Activated CD4-positive, alpha-beta T cell treated with anti-CD3 and anti-CD28 coated beads, Interleukin-2, amount 10 ng/mL, durations not matched to agents 24 days and 14 days (primary cell): Measurements from ENCODE around the gene RING1. TPM values are rescaled to one million over a fixed set of nuclear protein-coding genes. Genes with fewer than 3 reads are reported as not detected.

Source experiments
- DNase-seq: peaks from one replicate; pipeline ENCODE4 v3.0.0; 2022
- H3K27ac Mint-ChIP-seq: one replicate; pipeline ENCODE4 v1.8.0; 2022; ENCODE audit warnings: mild to moderate bottlenecking, mixed read lengths
- H3K27me3 Mint-ChIP-seq: one replicate; pipeline ENCODE4 v1.8.0; 2022; ENCODE audit warnings: mixed read lengths
- H3K36me3 Mint-ChIP-seq: one replicate; pipeline ENCODE4 v1.8.0; 2022; ENCODE audit warnings: low read depth, mild to moderate bottlenecking, mixed read lengths
- H3K4me1 Mint-ChIP-seq: one replicate; pipeline ENCODE4 v1.8.0; 2021; ENCODE audit warnings: mixed read lengths
- H3K4me3 Mint-ChIP-seq: one replicate; pipeline ENCODE4 v1.8.0; 2022; ENCODE audit warnings: mild to moderate bottlenecking, moderate library complexity, mixed read lengths
- H3K9me3 Mint-ChIP-seq: one replicate; pipeline ENCODE4 v1.8.0; 2021; ENCODE audit warnings: mixed read lengths
- intact Hi-C: fragments of 100-400 bp; cut with micrococcal nuclease; formaldehyde crosslinking; loops from one replicate; pipeline ENCODE4 v1.15.1; 2023
- total RNA-seq: library from RNA; stranded (reverse); gene quantifications from 2 replicates; pipeline ENCODE4 v1.2.3, GENCODE V29; 2022

The RING1 gene
- total RNA-seq, 1 donor from 2014 or later = 47.6 TPM

DNA sequence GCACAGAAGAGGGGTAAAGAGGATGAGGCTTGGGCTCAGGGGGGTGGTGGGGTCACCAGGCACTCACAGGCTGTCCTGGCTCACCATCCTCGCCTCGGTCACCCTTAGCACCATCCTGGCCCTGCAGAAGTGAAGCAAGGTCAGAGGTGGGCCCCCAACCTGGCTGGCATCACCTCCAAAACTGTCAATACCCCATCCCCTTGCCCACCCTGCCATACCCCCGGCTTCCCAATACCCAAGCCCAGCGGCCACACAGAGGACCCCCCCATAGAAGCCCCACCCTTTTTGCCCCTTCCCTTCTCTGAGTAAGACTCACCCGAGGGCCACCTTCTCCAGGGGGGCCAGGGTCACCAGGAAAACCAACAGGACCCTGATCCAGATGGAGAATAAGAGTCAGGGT lies 39.7 kb upstream of the RING1 start:
- Mint-ChIP-seq H3K36me3 (no peaks in the 10 kb centered on the region), H3K9me3 (no peaks in the 10 kb centered on the region), H3K27me3 (peaks cover 3% of the 10 kb centered on the region), H3K4me1 (no peaks in the 10 kb centered on the region), H3K4me3 (no peak overlapping the region), H3K27ac (no peak overlapping the region)
- intact Hi-C loops = no loop called here
- DNase-seq = no peak

DNA sequence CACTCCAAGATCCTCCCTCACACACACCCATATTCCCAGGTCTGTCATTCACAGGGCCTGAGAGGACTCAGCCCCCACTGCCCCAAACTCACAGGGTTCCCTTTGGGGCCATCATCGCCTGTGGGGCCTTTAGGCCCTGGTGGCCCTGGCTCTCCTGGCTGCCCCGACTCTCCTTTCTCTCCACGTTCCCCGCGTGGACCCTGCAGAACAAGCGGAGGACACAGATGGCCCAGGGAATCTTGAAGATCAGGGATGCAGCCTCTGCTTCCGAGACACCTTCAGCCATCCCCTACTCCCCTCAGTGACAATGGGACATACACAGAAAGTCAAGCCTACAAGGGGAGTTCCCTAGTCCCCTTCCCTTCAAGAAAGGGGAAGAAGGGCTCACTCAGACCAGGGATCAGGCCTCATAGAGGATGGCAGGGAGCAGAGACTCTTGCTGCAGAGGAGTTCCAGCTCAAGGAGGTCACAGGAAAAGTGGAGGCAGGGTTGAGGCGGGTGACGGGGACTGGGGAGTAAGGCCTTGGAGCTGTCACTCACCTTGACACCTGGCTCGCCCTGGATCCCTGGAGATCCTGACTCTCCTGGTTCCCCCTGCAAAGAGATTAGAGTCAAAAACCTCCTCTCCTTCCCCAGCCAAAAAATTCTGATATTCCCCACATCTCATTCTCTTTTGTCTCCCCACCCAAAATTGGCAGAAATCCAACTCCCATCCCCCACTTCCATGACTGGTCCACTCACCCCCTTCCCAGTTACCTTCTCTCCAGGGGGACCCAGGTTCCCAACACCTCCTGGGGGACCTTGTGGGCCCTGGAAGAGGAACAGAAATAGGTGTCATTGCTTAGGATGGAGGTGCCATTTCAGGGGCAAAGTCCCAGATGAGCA lies 38.8 kb upstream of the RING1 start:
- intact Hi-C loops = no loop called here
- Mint-ChIP-seq H3K9me3 (no peaks in the 10 kb centered on the region), H3K36me3 (no peaks in the 10 kb centered on the region), H3K27ac (no peak overlapping the region), H3K4me3 (no peak overlapping the region), H3K27me3 (peaks cover 3% of the 10 kb centered on the region), H3K4me1 (no peaks in the 10 kb centered on the region)
- DNase-seq = no peak

DNA sequence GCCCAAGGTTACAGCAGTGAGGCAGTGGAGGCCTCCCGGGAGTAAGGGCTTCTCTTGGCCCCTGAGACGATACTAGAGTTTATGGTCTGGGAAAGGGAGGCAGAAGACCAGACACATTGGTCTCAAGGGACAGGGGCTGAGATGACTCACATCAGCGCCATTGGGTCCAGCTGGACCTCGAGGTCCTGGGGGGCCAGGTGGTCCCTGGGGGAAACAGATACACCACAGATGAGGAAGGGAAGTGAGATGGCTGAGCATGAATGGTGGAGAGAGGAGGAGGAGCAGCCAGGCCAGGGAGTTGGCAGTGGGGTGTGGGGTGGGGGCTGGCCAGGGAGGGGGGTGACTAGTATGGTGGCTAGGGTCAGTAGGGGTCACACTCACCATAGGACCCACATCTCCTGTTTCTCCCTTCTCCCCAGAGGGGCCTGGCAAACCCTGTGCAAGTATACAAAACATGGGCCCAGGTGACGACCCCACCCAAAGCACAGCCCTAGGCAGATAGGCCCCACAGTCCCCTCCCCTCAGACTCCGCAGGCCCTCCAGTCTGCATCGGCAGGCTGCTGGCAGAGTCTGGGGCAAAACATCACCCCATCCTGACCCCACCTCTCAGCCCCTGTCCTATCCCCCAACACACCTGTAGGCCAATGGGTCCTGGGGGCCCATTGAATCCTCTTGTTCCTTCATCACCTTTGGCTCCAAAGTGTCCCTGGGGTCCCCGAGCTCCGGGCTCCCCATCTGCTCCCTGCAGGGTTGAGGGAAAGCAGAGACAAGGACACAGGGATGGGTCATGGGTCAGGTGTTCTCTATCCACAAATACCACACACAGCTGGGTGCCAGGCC lies 37.9 kb upstream of the RING1 start:
- Mint-ChIP-seq H3K4me1 (no peaks in the 10 kb centered on the region), H3K4me3 (no peak overlapping the region), H3K27ac (no peak overlapping the region), H3K9me3 (no peaks in the 10 kb centered on the region), H3K36me3 (no peaks in the 10 kb centered on the region), H3K27me3 (peaks cover 3% of the 10 kb centered on the region)
- DNase-seq = no peak
- intact Hi-C loops = no loop called here

DNA sequence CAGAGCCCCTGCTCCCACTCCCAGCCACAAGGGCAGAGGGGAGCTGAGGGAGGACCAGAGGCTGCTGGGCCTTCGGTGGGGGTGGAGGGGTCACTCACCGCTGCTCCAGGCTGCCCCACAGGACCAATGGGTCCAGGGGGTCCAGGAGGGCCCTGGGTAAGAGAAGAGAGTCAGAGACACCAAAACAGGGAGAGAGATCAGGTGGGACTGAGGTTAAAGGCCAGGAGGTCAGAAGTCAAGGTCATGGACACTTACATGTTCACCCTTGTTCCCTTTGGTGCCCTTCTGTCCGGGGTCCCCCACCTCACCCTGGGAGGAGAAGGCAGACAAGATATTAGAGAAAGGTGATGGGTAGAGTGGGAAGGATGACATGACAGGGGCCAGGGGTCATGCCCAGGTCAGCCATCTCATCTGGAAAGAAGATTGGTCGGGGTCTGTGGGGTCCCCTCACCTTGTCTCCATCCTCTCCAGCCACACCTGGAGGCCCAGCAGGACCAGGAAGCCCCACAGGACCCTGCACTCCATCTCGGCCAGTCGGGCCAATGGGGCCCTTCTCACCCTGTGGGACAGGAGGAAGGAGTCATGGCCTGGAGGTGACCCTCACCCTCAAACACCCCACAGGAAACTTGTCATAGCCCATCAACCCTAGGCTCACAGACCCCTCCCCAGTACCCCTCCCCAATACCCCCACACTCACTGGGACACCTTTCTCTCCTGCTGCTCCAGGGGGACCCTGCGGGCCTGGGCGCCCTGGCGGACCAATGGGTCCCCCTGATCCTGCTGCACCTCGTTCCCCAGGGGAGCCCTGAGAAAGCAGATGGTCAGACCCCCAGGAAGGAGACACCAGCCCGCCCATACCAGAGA lies 37.1 kb upstream of the RING1 start:
- Mint-ChIP-seq H3K27ac (no peak overlapping the region), H3K9me3 (no peaks in the 10 kb centered on the region), H3K4me3 (no peak overlapping the region), H3K4me1 (no peaks in the 10 kb centered on the region), H3K36me3 (no peaks in the 10 kb centered on the region), H3K27me3 (peaks cover 3% of the 10 kb centered on the region)
- DNase-seq = no peak
- intact Hi-C loops = no loop called here

DNA sequence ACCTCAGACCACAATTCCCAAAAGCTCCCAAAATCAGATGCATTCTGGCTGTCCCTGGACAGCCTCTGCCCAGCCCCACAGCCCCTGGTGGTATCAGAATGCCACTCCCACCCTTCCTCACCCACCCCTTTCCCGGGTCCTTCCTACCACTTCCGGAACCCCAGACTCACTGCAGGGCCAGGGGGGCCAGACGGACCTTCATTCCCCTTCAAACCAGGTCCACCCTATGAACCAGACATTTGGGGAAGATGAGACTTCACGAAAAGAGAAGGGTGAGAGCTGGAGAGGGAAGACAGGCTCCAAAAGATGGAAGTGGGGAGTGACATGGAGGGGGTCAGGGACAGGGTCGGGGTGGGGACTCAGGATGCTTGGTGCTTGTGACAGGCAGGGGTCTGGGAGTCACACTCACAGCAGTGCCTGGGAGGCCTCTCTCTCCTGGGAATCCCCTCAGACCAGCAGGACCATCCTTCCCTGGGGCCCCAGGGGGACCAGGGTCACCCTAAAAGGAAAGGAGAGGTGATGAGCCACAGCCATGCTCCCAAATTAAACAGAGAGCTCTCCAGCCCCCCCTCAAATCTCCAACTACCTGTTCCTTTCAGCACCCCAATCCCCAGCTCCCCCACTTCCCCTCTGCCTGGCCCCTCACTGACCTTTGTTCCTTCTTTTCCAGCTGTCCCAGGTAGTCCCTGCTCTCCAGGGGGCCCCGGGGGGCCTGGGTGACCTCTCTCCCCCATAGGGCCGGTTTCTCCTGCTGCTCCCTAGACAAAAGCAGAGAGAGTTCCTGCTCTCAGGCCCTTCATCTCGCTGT lies 36.2 kb upstream of the RING1 start:
- Mint-ChIP-seq H3K27ac (no peak overlapping the region), H3K9me3 (no peaks in the 10 kb centered on the region), H3K4me1 (no peaks in the 10 kb centered on the region), H3K36me3 (no peaks in the 10 kb centered on the region), H3K4me3 (no peak overlapping the region), H3K27me3 (peaks cover 3% of the 10 kb centered on the region)
- intact Hi-C loops = no loop called here
- DNase-seq = no peak

DNA sequence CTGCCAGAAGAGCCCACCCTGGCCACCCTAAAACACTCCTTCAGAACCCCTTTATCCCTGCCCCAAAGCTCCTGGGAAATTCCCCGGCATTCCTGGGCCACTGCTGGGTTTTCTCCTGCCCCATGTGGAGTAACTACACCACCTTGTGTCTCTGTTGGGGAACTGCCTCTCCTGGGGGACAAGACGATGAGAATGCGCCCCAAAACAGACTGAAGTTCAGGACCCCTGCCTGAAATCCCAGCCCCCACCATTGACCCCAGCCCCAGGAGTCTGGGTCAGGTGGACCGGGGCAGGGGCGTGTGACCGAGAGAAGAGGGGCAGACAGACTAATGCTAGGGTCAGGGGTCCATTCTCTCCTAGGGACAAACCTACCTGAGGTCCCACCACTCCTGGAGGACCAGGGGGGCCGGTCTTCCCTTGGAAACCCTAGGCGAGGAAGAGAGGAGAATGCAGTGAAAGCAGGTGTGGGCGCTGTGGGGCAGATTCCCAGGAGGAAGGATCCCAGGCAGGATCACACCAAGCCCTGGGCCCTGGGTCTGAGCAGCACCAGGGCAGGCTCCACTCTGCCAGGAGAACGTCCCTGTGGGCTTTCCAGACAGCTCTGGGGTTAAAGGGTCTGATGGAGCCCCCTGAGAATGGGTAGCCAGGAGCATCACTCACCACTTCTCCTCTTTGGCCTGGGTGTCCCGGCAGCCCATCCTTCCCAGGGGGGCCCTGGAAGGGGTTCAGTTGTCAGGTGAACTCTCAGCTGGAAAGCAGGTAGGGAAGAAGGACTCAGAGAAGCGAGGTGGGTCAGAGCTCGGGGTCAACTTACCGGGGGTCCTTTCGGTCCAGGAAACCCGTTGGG lies 35.4 kb upstream of the RING1 start:
- no peaks in the 10 kb centered on the region for H3K9me3 Mint-ChIP-seq
- intact Hi-C loops = no loop called here
- H3K4me3 Mint-ChIP-seq = no peak overlapping the region
- H3K27me3 Mint-ChIP-seq = peaks cover 3% of the 10 kb centered on the region
- H3K27ac Mint-ChIP-seq = no peak overlapping the region
- H3K36me3 Mint-ChIP-seq = no peaks in the 10 kb centered on the region
- DNase-seq = no peak
- H3K4me1 Mint-ChIP-seq = no peaks in the 10 kb centered on the region

DNA sequence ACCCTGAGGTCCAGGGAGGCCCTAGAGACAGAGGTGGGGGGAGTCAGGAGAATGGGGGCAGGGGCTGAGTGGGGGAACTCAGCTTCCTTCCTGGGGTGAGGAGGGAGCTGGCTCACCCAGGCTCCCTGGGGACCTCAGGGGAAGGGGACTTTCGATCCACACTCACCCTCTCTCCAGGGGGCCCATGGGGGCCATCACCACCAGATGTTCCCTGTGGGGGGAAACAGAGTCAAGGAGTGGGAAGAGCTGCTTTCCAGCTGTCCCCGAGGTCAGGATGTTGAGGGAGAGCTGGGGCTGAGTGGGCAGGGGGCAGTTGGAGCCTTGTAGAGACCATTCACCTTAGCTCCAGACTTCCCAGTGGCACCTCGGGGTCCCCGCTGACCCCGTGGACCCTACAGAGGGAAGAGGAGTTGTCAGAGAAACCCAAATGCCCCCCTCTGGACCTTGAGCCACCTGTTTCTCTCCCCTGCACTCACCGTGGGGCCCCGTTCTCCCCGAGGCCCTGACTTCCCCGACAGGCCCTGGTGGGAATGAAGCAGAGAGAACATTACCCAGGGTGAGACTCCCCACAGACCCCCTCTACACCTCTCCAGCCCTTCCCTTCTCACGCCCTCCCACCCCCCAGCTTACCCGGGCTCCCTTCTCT lies 34.6 kb upstream of the RING1 start:
- Mint-ChIP-seq H3K36me3 (no peaks in the 10 kb centered on the region), H3K4me3 (no peak overlapping the region), H3K27ac (no peak overlapping the region), H3K4me1 (no peaks in the 10 kb centered on the region), H3K9me3 (no peaks in the 10 kb centered on the region), H3K27me3 (peaks cover 3% of the 10 kb centered on the region)
- intact Hi-C loops = no loop called here
- no peak for DNase-seq

DNA sequence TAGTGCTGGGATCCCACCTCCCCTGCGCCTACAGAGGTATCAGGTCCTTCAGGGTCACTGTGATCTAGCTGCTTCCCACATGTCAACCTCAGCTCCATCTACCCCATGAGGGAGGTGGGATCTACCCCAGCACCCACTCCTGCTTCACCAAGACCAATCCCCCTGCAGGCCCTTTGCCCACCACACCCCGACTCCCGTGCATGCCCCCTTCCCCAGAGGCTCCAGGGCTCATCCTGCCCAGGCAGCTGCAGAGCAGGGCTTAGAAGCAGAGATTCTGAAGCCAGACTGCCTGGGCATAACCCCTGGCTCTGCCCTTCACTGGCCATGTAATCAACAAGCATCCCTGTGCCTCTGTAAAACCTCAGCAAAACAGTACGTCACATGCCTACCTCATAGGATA lies 33.5 kb upstream of the RING1 start:
- DNase-seq = no peak
- no peaks in the 10 kb centered on the region for H3K4me1 Mint-ChIP-seq
- H3K27me3 Mint-ChIP-seq = peaks cover 3% of the 10 kb centered on the region
- H3K9me3 Mint-ChIP-seq = no peaks in the 10 kb centered on the region
- no peak overlapping the region for H3K27ac Mint-ChIP-seq
- H3K4me3 Mint-ChIP-seq = no peak overlapping the region
- H3K36me3 Mint-ChIP-seq = no peaks in the 10 kb centered on the region
- intact Hi-C loops = no loop called here

DNA sequence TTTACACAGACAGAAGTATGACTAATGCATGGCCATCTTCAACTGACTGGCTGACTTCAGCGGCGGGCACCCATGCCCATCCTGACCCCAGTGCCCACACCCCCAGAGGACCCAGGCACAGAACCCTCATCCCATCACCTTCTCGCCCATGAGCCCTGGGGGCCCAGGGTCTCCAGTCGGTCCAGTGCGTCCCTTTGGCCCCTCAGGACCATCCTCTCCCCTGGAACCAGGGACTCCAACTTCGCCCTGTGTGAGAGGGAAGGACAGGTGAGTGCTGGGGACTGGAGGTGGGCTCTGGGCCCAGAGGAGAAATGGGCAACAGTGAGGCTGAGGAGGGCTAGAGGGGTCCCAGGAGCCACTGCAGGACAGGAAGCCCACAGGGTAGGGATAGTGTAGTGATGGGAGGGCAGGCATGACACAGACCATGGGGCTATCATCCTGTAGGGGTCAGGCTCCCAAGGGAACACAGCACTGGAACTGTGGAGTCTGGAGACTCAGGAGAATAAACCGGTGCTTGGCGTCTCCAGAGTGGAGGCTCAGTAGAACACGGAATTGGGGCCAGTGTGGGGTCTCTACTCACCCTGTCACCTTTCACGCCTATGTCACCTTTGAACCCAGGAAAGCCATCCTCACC lies 32.7 kb upstream of the RING1 start:
- DNase-seq = no peak
- Mint-ChIP-seq H3K27ac (no peak overlapping the region), H3K27me3 (peaks cover 3% of the 10 kb centered on the region), H3K4me3 (no peak overlapping the region), H3K4me1 (no peaks in the 10 kb centered on the region), H3K36me3 (no peaks in the 10 kb centered on the region), H3K9me3 (no peaks in the 10 kb centered on the region)
- intact Hi-C loops = no loop called here

DNA sequence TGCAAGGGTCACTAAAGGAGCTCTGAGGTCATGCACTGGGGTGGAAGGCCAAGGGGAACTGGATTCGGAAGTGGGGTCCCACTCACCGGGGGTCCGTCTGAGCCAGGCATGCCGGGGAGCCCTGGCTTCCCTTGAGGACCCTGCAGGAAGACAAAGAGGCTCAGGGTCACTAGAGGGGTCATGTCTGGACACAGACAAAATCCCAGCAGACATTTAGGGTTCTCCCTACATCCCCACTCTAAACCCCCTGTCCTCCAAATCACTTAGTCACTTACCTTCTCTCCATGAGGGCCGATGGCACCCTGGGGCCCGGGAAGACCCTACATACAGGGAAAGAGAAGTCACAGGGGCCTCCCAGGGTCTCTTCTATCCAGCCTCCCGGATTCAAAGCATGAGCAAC lies 31.4 kb upstream of the RING1 start:
- Mint-ChIP-seq H3K27ac (no peak overlapping the region), H3K9me3 (no peaks in the 10 kb centered on the region), H3K4me1 (no peaks in the 10 kb centered on the region), H3K27me3 (peaks cover 3% of the 10 kb centered on the region), H3K36me3 (no peaks in the 10 kb centered on the region), H3K4me3 (no peak overlapping the region)
- DNase-seq = no peak
- intact Hi-C loops = no loop called here

DNA sequence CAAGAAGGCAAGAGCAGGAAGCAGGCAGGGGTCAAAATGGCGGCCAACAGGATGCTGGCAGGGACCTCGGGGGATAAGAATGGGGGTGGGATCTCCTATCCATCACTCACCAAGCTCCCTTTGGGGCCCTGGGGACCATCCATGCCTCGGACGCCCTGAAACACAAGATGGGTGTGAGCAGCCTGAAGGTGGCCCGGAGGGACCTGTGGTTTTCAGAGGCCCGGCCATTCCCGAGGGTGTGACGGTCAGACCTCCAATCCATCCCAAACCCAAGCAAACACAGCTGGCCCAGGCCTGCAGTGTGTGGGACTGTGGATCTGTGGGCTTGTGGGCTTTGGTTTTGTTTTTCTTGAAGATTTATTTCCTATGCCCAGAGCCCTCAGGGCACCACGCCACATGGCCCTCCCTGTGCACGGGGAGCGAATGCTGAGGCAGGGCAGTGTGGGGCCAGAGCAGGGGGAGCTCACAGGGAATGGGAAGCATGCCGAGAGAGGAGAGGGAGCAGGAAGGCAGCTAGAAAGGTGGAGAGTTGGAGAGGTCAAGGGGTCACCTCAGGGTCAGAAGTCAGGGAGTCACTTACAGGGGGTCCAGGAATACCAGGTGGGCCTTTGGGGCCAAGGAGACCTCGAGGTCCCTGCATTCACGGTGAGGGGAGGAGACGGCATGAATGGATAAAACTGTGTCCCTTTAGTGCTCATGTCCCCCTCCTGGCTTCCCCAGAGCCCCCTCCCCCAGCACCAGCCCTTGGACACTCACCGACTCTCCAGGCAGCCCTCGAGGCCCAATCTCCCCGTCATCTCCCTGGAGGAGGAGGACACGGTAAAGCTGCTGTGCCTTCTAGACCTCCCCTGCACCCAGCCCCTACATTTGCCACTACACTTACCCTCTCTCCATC lies 30.5 kb upstream of the RING1 start:
- Mint-ChIP-seq H3K9me3 (peaks cover 2% of the 10 kb centered on the region), H3K27ac (no peak overlapping the region), H3K36me3 (peaks cover 2% of the 10 kb centered on the region), H3K27me3 (peaks cover under 1% of the 10 kb centered on the region), H3K4me3 (no peak overlapping the region), H3K4me1 (peaks cover 2% of the 10 kb centered on the region)
- intact Hi-C loops = no loop called here
- DNase-seq = no peak
